Left lung (tissue), 10 donors: ENCODE data around the gene TMUB2. TPM values are rescaled to one million over a fixed set of nuclear protein-coding genes. Genes with fewer than 3 reads are reported as not detected.
"Not testable (repeated sequence)": the region's sequence is repeated elsewhere in the genome, so short reads cannot be mapped to it uniquely, and the experiment has no call there.

Experiments used
- ATAC-seq: fragments of 200-7000 bp; cut with Tn5 transposase; one replicate; pipeline ENCODE4 v1.9.1; 2020; ENCODE audit warnings: moderate library complexity
- DNase-seq, 4 donors: peaks; one replicate each; pipeline ENCODE4 v3.0.0-alpha.2; 2013 to 2020
- H3K27ac ChIP-seq, 2 donors: fragments of 200-600 bp; sonication (generic) in 1 of 2; one replicate each; pipeline versions ENCODE4 v1.5.0 to v1.8.0; 2020 to 2021
- H3K27me3 ChIP-seq, 2 donors: fragments of 200-600 bp; sonication (generic) in 1 of 2; one replicate each; pipeline versions ENCODE4 v1.5.0 to v1.8.0; 2020 to 2021
- H3K36me3 ChIP-seq, 2 donors: fragments of 200-600 bp; sonication (generic) in 1 of 2; one replicate each; pipeline versions ENCODE4 v1.5.0 to v1.8.0; 2020 to 2021
- H3K4me1 ChIP-seq, 2 donors: fragments of 200-600 bp; one replicate each; pipeline ENCODE4 v1.8.0; 2021
- H3K4me3 ChIP-seq, 2 donors: fragments of 200-600 bp; sonication (generic) in 1 of 2; one replicate each; pipeline versions ENCODE4 v1.5.0 to v1.8.0; 2020 to 2021; ENCODE audit warnings: mild to moderate bottlenecking in 1 of 2
- H3K9me3 ChIP-seq, 2 donors: fragments of 200-600 bp; sonication (generic) in 1 of 2; one replicate each; pipeline versions ENCODE4 v1.5.0 to v1.8.0; 2020 to 2021
- intact Hi-C, 2 donors: fragments of 100-400 bp; cut with DNase I; formaldehyde crosslinking; loops; one replicate each; pipeline versions ENCODE4 v1.11.2 to v1.14.2; 2022
- polyA plus RNA-seq, 6 donors: library from polyadenylated mRNA; unstranded; fragments of 120-200 nt; gene quantifications; one replicate each; pipeline ENCODE4 v1.2.1, GENCODE V29; 2013; ENCODE audit not compliant: insufficient read length in 6 of 6
- total RNA-seq, 2 donors: library from RNA; stranded (reverse); fragmentation: NEBNext Ultra II Directional; extraction: Animal tissue kit (Norgen Biotek cat#: 25700); gene quantifications; one replicate each; pipeline ENCODE4 v1.2.1, GENCODE V29; 2021
- TF ChIP-seq, protein P1 (sequence below), 2 donors: fragments of 200-600 bp; sonication (generic) in 1 of 2; IDR thresholded peaks; one replicate each; pipeline versions ENCODE4 v1.5.0 to v1.8.0; 2021; ENCODE audit warnings: antibody characterized with exemption in 2 of 2
- donor health status: DM: no; HTN: yes; CAD: no.
- donor health status: DM: no; HTN: no; CAD: no.

Gene TMUB2
- total and polyA plus RNA-seq, 8 donors = 33.6 to 56.7 (median 52.1) TPM

GRCh38 chr17:44146375-44147346 is 40.1 kb upstream of the TMUB2 start:
- H3K4me1 ChIP-seq = peaks cover 4 to 10% of the 10 kb centered on the region in 2 donors
- H3K9me3 ChIP-seq = no peaks in the 10 kb centered on the region
- TF ChIP-seq, protein P1, sequence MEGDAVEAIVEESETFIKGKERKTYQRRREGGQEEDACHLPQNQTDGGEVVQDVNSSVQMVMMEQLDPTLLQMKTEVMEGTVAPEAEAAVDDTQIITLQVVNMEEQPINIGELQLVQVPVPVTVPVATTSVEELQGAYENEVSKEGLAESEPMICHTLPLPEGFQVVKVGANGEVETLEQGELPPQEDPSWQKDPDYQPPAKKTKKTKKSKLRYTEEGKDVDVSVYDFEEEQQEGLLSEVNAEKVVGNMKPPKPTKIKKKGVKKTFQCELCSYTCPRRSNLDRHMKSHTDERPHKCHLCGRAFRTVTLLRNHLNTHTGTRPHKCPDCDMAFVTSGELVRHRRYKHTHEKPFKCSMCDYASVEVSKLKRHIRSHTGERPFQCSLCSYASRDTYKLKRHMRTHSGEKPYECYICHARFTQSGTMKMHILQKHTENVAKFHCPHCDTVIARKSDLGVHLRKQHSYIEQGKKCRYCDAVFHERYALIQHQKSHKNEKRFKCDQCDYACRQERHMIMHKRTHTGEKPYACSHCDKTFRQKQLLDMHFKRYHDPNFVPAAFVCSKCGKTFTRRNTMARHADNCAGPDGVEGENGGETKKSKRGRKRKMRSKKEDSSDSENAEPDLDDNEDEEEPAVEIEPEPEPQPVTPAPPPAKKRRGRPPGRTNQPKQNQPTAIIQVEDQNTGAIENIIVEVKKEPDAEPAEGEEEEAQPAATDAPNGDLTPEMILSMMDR (IDR thresholded peaks at IDR 0.05) = no peak
- no peaks in the 10 kb centered on the region for H3K36me3 ChIP-seq
- no peak for ATAC-seq
- no peak overlapping the region for H3K27ac ChIP-seq
- no peak for DNase-seq
- no peak overlapping the region for H3K4me3 ChIP-seq
- H3K27me3 ChIP-seq = no peaks in the 10 kb centered on the region
- intact Hi-C loops = no loop called here

DNA sequence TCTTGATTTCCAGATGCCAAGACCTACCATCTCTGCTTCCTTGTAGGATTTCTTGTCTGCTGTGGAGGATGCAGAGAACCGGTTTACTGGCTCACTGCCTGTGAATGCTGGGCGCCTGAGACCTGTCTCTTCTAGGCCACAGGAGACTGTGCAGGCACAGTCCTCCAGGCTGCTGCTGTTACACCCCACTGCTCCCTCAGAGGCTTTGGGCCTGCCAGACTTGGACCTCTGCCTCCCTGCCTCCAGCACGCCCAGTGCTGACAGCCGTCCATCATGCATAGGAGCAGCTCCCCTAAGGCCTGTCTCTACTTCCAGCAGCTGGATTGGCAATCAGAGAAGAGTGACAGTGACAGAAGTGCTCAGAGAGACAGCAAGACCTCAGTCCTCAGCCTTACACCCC is 39.0 kb upstream of the TMUB2 start:
- Histone ChIP-seq H3K4me1 (peaks cover 0 to under 1% of the 10 kb centered on the region in 2 donors), H3K36me3 (no peaks in the 10 kb centered on the region), H3K9me3 (no peaks in the 10 kb centered on the region), H3K27me3 (no peaks in the 10 kb centered on the region), H3K4me3 (no peak overlapping the region), H3K27ac (no peak overlapping the region)
- intact Hi-C loops = no loop called here
- TF ChIP-seq, protein P1 (IDR thresholded peaks at IDR 0.05) = no peak
- ATAC-seq (no peak), DNase-seq (peak in 1 of 4 donors; percentile 37)

- H3K4me3 ChIP-seq, intact Hi-C loops, H3K36me3 ChIP-seq, H3K27ac ChIP-seq, H3K9me3 ChIP-seq, H3K27me3 ChIP-seq, ATAC-seq, H3K4me1 ChIP-seq: not testable (repeated sequence)
- DNase-seq = peak in 1 of 4 donors; percentile 11
Observed at GRCh38 chr17:44149066-44149465, 37.7 kb upstream of the TMUB2 start.

DNA sequence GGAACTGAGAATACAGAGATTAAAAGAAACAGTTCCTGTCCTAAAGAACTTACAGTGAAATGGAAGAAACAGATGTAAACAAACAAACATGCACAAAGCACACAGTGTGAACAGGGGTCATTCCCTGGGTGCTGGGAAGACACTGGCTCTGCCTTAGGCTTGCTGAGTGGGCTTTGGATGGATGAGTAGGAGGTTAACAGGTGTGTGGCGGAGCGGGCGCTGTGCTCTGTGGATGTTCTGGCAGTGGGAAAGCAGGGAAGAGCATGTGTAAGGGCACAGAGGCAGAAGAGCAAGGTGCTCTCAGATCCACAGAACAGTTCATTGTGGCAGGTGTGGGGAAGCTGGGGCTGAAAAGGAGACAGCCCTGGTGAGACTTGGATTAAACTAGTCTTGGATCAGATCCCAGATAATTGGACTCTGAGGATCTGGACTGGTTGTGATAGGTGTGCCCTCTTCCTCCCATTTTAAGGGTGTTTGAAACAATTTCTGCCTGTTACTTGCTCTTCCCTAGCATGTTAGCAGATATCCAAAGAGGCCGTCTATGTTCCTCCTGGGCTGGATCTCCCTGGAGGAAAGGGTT is 36.9 kb upstream of the TMUB2 start:
- H3K27ac ChIP-seq = no peak overlapping the region
- no peaks in the 10 kb centered on the region for H3K27me3 ChIP-seq
- DNase-seq = peak in 1 of 4 donors; percentile 17
- H3K4me1 ChIP-seq = no peaks in the 10 kb centered on the region
- intact Hi-C loops = no loop called here
- no peak for ATAC-seq
- TF ChIP-seq, protein P1 (IDR thresholded peaks at IDR 0.05) = no peak
- H3K36me3 ChIP-seq = no peaks in the 10 kb centered on the region
- H3K4me3 ChIP-seq = no peak overlapping the region
- no peaks in the 10 kb centered on the region for H3K9me3 ChIP-seq

DNA sequence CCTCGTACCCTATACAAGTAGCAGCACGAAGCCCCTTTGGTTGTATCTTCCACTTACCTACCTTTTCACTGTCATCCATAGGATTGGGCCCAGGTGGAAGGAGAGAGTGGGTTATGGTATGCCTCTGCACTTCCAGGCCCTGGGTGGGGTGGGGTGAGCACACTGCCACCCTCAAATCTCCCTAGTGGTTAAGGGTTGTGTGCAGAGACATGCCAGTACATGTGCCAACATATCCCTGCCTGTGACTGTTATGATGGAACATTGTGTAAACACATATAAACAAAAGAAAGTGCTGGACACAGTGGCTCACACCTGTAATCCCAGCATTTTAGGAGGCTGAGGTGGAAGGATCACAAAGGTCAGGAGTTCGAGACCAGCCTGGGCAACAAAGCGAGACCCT is 33.9 kb upstream of the TMUB2 start:
- no peaks in the 10 kb centered on the region for H3K27me3 ChIP-seq
- ATAC-seq (no peak), DNase-seq (no peak)
- no peak overlapping the region for H3K4me3 ChIP-seq
- no peak overlapping the region for H3K27ac ChIP-seq
- H3K36me3 ChIP-seq = no peaks in the 10 kb centered on the region
- TF ChIP-seq, protein P1 (IDR thresholded peaks at IDR 0.05) = no peak
- intact Hi-C loops = no loop called here
- H3K9me3 ChIP-seq = no peaks in the 10 kb centered on the region
- H3K4me1 ChIP-seq = no peaks in the 10 kb centered on the region
